ENCODE measurements around the gene DRC3.

Gene DRC3

DNA sequence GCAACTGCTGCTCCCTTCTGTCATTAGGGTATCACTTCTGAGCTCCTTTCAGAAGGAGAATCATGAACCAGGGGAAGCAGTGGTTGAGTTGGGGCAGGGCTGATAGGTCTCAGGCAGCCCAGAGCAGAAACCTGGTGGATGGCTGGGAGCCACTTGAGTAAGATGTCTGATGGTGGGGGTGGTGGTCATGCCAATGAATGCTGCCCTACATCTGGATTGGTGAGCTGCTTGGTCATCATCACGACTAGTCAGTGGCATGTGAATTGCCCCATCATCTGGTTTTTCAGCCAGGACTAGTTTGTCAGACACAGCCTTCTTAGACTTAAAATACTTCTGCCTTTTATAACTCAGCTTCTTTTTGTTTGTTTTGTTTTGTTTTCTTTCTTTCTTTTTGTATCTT is 69.1 kb downstream of the DRC3 start:
- no peak for DNase-seq (ENCODE audit: extremely low read depth, insufficient read length)
- Histone ChIP-seq H3K27me3 (replicated peaks; ENCODE audit: control insufficient read depth, insufficient read depth, low read length) (no peaks in the 10 kb centered on the region), H3K4me3 (replicated peaks; ENCODE audit: low read depth, low read length) (no peak overlapping the region), H3K36me3 (ENCODE audit: control insufficient read depth, insufficient read depth, low read length) (no peaks in the 10 kb centered on the region)
- TF ChIP-seq CTCF (IDR thresholded peaks at IDR 0.05; ENCODE audit: insufficient read depth, low read length, poor library complexity, severe bottlenecking): no peak

DNA sequence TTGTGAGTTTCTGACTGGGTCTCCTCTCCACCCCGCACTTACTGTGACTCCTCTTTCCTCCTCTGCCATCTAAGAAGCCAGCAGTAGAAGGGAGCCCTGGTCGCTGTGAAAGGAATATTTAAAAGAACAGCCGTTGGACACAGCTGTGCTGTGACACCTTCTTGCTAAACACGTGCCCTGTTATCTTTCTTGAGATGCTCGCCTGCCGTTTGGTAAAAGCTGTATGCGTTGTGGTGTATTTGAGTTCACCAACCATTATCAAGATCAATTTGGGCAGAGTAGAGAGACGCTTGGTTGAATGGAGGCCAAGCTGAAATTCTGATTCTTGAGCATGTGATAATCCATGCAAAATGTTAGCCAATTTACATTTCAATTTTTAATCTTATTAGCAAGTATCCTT is 70.3 kb downstream of the DRC3 start:
- no peak overlapping the region for H3K4me3 ChIP-seq (replicated peaks; ENCODE audit: low read depth, low read length)
- no peak for TF ChIP-seq CTCF (IDR thresholded peaks at IDR 0.05; ENCODE audit: insufficient read depth, low read length, poor library complexity, severe bottlenecking)
- H3K27me3 ChIP-seq (replicated peaks; ENCODE audit: control insufficient read depth, insufficient read depth, low read length): no peaks in the 10 kb centered on the region
- DNase-seq (ENCODE audit: extremely low read depth, insufficient read length): no peak
- no peaks in the 10 kb centered on the region for H3K36me3 ChIP-seq (ENCODE audit: control insufficient read depth, insufficient read depth, low read length)

- Histone ChIP-seq H3K4me3 (replicated peaks; ENCODE audit: low read depth, low read length) (no peak overlapping the region), H3K27me3 (replicated peaks; ENCODE audit: control insufficient read depth, insufficient read depth, low read length) (no peaks in the 10 kb centered on the region), H3K36me3 (ENCODE audit: control insufficient read depth, insufficient read depth, low read length) (no peaks in the 10 kb centered on the region)
- peak; percentile 22 for TF ChIP-seq CTCF (IDR thresholded peaks at IDR 0.05; ENCODE audit: insufficient read depth, low read length, poor library complexity, severe bottlenecking)
- DNase-seq (ENCODE audit: extremely low read depth, insufficient read length): no peak
Observed at GRCh38 chr17:18043491-18043890, 70.8 kb downstream of the DRC3 start.

DNA sequence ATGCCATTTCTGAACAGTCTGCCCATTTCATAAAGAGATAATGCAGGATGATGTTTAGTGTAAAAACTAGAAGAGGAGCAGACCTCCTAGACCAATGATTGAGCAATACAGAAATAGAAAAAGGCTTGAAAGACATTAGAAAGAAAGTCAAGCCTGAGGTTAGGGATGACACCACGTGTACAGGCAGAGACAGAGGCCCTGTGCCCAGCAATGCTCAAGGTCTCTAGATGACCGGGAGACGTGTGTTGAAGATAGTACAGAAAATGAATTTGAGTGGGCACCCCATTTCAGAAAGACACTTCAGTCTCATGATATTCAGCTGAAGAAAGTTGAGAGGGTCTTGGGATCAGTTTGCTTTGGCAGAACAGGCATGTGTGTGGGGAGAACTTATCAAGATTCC is 71.9 kb downstream of the DRC3 start:
- Histone ChIP-seq H3K36me3 (ENCODE audit: control insufficient read depth, insufficient read depth, low read length) (no peaks in the 10 kb centered on the region), H3K27me3 (replicated peaks; ENCODE audit: control insufficient read depth, insufficient read depth, low read length) (no peaks in the 10 kb centered on the region), H3K4me3 (replicated peaks; ENCODE audit: low read depth, low read length) (no peak overlapping the region)
- DNase-seq (ENCODE audit: extremely low read depth, insufficient read length): no peak
- TF ChIP-seq CTCF (IDR thresholded peaks at IDR 0.05; ENCODE audit: insufficient read depth, low read length, poor library complexity, severe bottlenecking): no peak

- Histone ChIP-seq H3K36me3 (ENCODE audit: control insufficient read depth, insufficient read depth, low read length) (no peaks in the 10 kb centered on the region), H3K4me3 (replicated peaks; ENCODE audit: low read depth, low read length) (no peak overlapping the region), H3K27me3 (replicated peaks; ENCODE audit: control insufficient read depth, insufficient read depth, low read length) (no peaks in the 10 kb centered on the region)
- TF ChIP-seq CTCF (IDR thresholded peaks at IDR 0.05; ENCODE audit: insufficient read depth, low read length, poor library complexity, severe bottlenecking): no peak
- no peak for DNase-seq (ENCODE audit: extremely low read depth, insufficient read length)
Observed at GRCh38 chr17:18045691-18046350, 73.2 kb downstream of the DRC3 start.

DNA sequence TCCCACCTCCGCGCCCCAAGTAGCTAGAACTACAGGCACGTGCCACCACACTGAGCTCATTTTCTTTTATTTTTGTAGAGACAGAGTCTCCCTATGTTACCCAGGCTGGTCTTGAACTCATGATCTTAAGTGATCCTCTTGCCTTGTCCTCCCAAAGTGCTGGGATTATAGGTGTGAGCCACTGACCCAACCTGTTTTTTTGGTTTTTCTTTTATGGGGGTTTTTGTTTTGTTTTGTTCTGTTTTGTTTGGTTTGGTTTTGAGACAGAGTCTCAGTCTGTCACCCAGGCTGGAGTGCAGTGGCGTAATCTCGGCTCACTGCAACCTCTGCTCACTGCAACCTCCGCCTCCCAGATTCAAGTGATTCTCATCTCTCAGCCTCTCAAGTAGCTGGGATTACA is 82.9 kb downstream of the DRC3 start:
- DNase-seq (ENCODE audit: extremely low read depth, insufficient read length): no peak
- H3K27me3 ChIP-seq (replicated peaks; ENCODE audit: control insufficient read depth, insufficient read depth, low read length): no peaks in the 10 kb centered on the region
- no peak overlapping the region for H3K4me3 ChIP-seq (replicated peaks; ENCODE audit: low read depth, low read length)
- peaks cover 10% of the 10 kb centered on the region for H3K36me3 ChIP-seq (ENCODE audit: control insufficient read depth, insufficient read depth, low read length)
- no peak for TF ChIP-seq CTCF (IDR thresholded peaks at IDR 0.05; ENCODE audit: insufficient read depth, low read length, poor library complexity, severe bottlenecking)
